HG02970 (cell line): Measurements from ENCODE around the gene AQP9.

Experiments used
- ATAC-seq: cut with Tn5 transposase; IDR thresholded peaks from one replicate; pipeline ENCODE4 v1.9.1; 2021; ENCODE audit warnings: mild to moderate bottlenecking, moderate library complexity, moderate number of reproducible peaks; ENCODE audit not compliant: unreplicated experiment, low FRiP score

The AQP9 gene

GRCh38 chr15:58139276-58139988 lies 1.3 kb downstream of the AQP9 start:
- ATAC-seq: no peak

- no peak for ATAC-seq
These were observed 1.9 kb downstream of the AQP9 start for GRCh38 chr15:58139989-58140522.

GRCh38 chr15:58141894-58142293 lies 3.7 kb downstream of the AQP9 start:
- no peak for ATAC-seq

- ATAC-seq: no peak
These were observed 4.8 kb downstream of the AQP9 start for GRCh38 chr15:58142827-58143461.

GRCh38 chr15:58145606-58146005 lies 7.4 kb downstream of the AQP9 start:
- ATAC-seq: no peak

- no peak for ATAC-seq
These were observed 8.0 kb downstream of the AQP9 start for GRCh38 chr15:58146211-58146610.

- ATAC-seq: no peak
These were observed 8.6 kb downstream of the AQP9 start for GRCh38 chr15:58146749-58147148.

GRCh38 chr15:58147171-58147611 lies 9.0 kb downstream of the AQP9 start:
- ATAC-seq: no peak

GRCh38 chr15:58148120-58148519 lies 9.9 kb downstream of the AQP9 start:
- no peak for ATAC-seq

- no peak for ATAC-seq
These were observed 10.7 kb downstream of the AQP9 start for GRCh38 chr15:58148633-58149445.

GRCh38 chr15:58154769-58155168 lies 16.6 kb downstream of the AQP9 start:
- ATAC-seq: no peak

GRCh38 chr15:58159827-58160386 lies 21.7 kb downstream of the AQP9 start:
- no peak for ATAC-seq

- ATAC-seq: no peak
These were observed 23.3 kb downstream of the AQP9 start for GRCh38 chr15:58161436-58161930.

- ATAC-seq: no peak
These were observed 25.8 kb downstream of the AQP9 start for GRCh38 chr15:58163985-58164384.

GRCh38 chr15:58164926-58165325 lies 26.7 kb downstream of the AQP9 start:
- no peak for ATAC-seq

- no peak for ATAC-seq
These were observed 27.5 kb downstream of the AQP9 start for GRCh38 chr15:58165661-58166060.

GRCh38 chr15:58167095-58167691 lies 29.0 kb downstream of the AQP9 start:
- ATAC-seq: no peak

- no peak for ATAC-seq
These were observed 31.8 kb downstream of the AQP9 start for GRCh38 chr15:58169934-58170333.

- no peak for ATAC-seq
These were observed 33.4 kb downstream of the AQP9 start for GRCh38 chr15:58171476-58172061.

GRCh38 chr15:58174709-58175108 lies 36.5 kb downstream of the AQP9 start:
- no peak for ATAC-seq
